ENCODE results near the gene ADGRG6.

Gene ADGRG6

DNA sequence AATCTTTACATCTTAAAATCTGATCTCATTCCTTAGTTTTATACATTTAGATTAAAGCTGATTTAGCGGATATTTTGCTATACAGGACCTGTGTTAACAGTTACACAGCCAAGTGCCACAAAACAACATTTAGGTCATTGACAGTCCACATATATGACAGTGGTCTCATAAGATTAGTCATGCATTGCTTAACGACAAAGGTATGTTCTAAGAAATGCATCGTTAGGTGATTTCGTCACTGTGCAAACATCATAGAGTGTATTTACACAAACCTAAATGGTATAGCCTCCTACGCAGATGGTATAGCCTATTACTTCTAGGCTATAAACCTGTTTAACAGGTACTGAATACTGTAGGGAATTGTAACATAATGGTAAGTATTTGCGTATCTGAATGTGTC, 21.6 kb downstream of the ADGRG6 start:
- no peak overlapping the region for H3K4me3 Mint-ChIP-seq
- no peaks in the 10 kb centered on the region for H3K36me3 Mint-ChIP-seq (ENCODE audit: low read depth)
- H3K27me3 Mint-ChIP-seq (ENCODE audit: low read depth, poor library complexity), result no peaks in the 10 kb centered on the region
- no peak for DNase-seq
- no peak overlapping the region for H3K27ac Mint-ChIP-seq
- no peaks in the 10 kb centered on the region for H3K9me3 Mint-ChIP-seq
- no peak for TF ChIP-seq CTCF (IDR thresholded peaks at IDR 0.05)
- H3K4me1 Mint-ChIP-seq, result no peaks in the 10 kb centered on the region

DNA sequence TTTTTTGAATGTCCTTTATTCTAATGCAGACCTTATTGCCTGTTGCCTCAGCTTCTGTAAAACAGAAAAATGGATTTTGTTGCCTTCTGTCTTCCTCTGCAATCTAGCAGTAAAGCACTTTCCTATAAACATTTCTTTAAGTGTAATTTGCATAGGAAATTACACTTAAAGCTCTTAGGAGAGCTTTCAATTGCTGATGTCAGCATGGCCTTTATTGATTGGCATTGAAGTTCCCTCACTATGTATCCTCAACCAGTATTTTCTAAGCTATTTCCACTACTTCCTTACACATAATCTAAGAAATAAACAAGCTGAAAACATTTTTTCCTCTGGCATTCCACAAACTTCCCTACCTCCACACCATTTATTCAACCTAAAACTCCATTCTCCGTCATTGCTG, 22.3 kb downstream of the ADGRG6 start:
- Mint-ChIP-seq H3K27me3 (ENCODE audit: low read depth, poor library complexity) (no peaks in the 10 kb centered on the region), H3K4me3 (no peak overlapping the region), H3K27ac (no peak overlapping the region), H3K9me3 (no peaks in the 10 kb centered on the region), H3K4me1 (no peaks in the 10 kb centered on the region), H3K36me3 (ENCODE audit: low read depth) (no peaks in the 10 kb centered on the region)
- no peak for TF ChIP-seq CTCF (IDR thresholded peaks at IDR 0.05)
- no peak for DNase-seq

GRCh38 chr6:142325111-142325510, 23.3 kb downstream of the ADGRG6 start:
- Mint-ChIP-seq H3K4me1 (peaks cover 5% of the 10 kb centered on the region), H3K4me3 (no peak overlapping the region), H3K27ac (no peak overlapping the region), H3K27me3 (ENCODE audit: low read depth, poor library complexity) (no peaks in the 10 kb centered on the region), H3K36me3 (ENCODE audit: low read depth) (no peaks in the 10 kb centered on the region), H3K9me3 (no peaks in the 10 kb centered on the region)
- DNase-seq, result no peak
- no peak for TF ChIP-seq CTCF (IDR thresholded peaks at IDR 0.05)

DNA sequence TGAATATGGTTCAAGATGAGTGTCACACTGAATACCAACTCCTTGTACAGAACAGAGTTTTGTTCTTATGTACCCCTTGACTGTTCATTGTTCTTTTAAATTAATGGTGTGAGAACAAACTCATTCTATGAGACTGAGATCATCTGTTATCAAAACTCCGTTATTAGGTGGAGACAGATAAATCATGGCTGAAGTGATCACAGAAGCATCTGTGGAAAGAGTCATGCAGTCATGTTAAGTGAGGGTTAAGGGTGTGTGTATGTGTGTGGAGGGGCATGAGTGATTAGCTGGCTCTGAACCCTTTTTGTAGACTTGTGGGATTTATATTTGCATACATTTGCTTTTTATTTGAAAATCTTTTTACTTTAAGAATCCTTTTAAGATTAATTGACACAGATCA, 24.7 kb downstream of the ADGRG6 start:
- Mint-ChIP-seq H3K4me1 (peaks cover 17% of the 10 kb centered on the region), H3K9me3 (no peaks in the 10 kb centered on the region), H3K27me3 (ENCODE audit: low read depth, poor library complexity) (no peaks in the 10 kb centered on the region), H3K27ac (no peak overlapping the region), H3K36me3 (ENCODE audit: low read depth) (no peaks in the 10 kb centered on the region), H3K4me3 (no peak overlapping the region)
- no peak for TF ChIP-seq CTCF (IDR thresholded peaks at IDR 0.05)
- DNase-seq, result no peak

DNA sequence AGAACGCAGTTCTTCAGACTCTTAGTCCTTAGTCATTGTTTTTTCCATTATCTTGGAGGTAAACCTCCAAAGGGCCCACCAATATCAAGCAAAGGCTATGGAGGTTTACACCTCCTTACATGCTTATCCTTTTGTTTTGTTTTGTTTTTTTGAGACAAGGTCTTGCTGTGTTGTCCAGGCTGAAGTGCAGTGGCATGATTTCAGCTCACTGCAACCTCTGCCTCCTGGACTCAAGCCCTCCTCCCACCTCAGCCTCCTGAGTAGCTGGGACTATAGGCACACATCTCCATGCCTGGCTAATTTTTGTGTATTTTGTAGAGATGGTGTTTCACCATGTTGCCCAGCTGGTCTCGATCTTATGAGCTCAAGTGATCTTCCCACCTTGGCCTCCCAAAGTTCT, 26.3 kb downstream of the ADGRG6 start:
- Mint-ChIP-seq H3K9me3 (no peaks in the 10 kb centered on the region), H3K4me3 (no peak overlapping the region), H3K4me1 (peaks cover 21% of the 10 kb centered on the region), H3K36me3 (ENCODE audit: low read depth) (no peaks in the 10 kb centered on the region), H3K27ac (no peak overlapping the region), H3K27me3 (ENCODE audit: low read depth, poor library complexity) (no peaks in the 10 kb centered on the region)
- no peak for DNase-seq
- TF ChIP-seq CTCF (IDR thresholded peaks at IDR 0.05), result no peak

DNA sequence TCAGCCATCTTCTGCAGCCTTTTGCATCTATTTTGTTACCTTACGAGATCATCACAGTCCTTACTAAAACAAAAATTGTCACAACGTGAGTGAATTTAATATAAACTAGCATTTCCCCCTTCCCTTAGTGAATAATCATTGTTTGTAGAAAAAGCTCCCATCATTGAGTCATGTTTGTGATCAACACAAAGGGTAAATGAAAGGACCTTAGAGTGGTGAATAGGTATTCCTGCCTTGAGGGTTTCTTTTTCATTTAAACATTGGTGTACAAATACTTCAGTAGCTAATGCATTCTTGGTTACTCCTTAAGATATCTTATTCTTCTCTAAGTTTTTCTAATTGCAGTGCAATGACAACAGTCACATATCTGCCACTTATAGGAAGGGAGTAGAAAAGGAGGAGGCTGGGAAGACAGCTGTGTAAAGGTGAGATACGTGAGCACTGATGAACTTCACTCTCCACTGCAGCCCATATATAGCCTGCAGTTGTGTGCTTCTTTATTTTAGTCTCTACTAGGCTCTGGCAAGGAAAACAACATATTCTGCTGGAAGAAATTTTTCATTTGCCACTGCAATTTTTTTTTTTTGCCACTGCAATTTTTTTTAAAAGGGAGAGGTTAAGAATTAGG, 27.8 kb downstream of the ADGRG6 start:
- no peaks in the 10 kb centered on the region for H3K36me3 Mint-ChIP-seq (ENCODE audit: low read depth)
- no peak for DNase-seq
- H3K4me1 Mint-ChIP-seq, result peaks cover 21% of the 10 kb centered on the region
- no peaks in the 10 kb centered on the region for H3K27me3 Mint-ChIP-seq (ENCODE audit: low read depth, poor library complexity)
- no peak for TF ChIP-seq CTCF (IDR thresholded peaks at IDR 0.05)
- H3K9me3 Mint-ChIP-seq, result no peaks in the 10 kb centered on the region
- H3K27ac Mint-ChIP-seq, result no peak overlapping the region
- H3K4me3 Mint-ChIP-seq, result no peak overlapping the region
